ENCODE measurements around the gene OSBPL6.
"Not testable (repeated sequence)": the region's sequence is repeated elsewhere in the genome, so short reads cannot be mapped to it uniquely, and the experiment has no call there.

OSBPL6 gene
- 0.36 to 3.8 reads per million in 2 donors for total RNA-seq

DNA sequence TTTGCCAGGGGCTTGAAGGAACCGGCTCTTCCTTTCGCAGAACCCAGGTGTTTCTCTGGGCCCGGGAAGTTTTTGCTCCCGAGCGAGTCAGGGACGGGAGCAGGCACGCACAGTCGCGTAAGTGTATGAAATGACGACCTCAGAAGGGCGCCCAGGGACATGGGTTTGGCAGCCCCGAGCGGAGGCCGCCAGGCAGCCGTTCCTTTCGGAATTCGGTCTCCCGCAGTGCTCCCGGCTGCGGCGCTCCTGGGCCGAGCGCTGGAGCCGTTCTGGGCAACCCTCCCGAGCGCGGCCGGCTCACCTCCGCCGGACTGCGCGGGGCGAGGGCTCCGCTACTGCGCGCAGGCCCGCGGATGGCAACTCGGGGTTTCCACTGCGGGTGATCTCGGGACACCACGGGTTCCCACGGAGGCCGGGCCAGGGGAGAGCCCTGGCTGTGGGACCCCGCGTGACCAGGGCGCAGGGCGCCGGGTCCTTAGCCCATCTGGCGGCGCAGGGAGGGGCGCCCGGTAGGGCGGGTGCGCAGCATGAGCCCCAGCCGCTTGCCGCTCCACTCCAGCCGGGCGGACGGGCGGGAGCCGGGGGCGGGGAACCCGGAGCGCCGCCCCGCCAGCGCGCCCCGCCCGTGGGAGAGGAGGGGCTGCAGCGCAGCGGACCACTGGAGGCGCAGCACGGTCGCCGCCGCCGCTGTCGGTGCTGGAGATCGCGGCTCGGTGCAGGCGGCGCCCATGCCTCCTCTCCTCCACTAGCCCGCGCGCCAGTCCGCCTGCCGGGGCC is at the start of gene OSBPL6:
TSS of gene OSBPL6 (plus strand) at position 690 of the 777 bp plus-strand sequence. CDS start 111,673 bp downstream, outside the sequence.
- DNase-seq, result peak; percentile 13

DNA sequence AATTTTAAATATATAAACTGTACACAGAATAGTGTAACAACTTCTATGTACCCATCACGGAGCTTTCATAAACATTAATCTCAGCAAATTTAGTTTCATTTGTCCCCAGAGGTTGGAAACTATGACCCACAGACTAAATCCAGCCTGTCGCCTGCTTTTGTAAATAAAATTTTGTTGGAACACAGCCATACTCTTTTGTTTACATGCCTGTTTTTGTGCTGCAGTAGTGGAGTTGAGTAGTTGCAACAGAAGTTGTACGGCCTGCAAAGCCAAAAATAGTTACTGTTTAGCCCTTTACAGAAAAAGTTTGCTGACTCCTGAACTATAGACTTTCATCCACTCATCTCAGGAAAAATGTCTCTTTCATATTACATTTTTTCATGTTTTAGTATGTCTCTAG is 42.3 kb upstream of the OSBPL6 start:
- DNase-seq, result no peak

DNA sequence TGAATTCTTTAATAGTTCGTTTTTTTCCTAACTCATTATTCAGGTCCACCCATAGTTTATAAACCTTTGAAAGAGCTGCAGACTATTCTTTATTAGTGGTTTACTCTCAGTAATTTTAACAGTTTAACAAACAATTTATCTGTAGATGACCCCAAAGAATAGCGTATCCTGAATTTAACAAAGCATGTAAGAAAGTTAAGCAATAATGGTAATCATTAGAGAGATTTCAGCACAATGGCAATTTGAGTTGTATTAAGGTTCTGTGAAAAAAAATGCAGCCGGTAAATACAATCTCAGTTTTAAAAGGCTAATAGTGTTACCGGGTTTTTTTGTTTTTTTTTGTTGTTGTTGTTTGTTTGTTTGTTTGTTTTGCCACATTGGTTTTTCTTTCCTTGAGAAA is 41.8 kb upstream of the OSBPL6 start:
- DNase-seq, result no peak

DNA sequence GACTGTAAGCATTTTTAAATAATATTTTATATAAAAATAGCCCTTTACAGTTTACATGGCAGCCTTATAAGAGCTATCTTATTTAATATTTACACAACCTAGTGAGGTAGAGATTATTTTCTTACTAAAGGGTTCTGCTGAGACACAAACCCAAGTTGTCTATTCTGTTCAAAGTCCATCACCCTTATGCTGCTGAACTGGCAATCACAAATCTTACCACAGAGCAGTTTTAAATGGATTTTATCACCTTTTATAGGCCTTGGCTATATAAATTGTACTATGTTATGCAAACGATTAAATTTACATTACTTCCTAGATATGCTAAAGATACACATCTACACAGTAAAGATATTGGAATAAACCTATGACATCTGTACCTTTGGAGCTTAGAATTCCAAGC is 41.3 kb upstream of the OSBPL6 start:
- no peak for DNase-seq

DNA sequence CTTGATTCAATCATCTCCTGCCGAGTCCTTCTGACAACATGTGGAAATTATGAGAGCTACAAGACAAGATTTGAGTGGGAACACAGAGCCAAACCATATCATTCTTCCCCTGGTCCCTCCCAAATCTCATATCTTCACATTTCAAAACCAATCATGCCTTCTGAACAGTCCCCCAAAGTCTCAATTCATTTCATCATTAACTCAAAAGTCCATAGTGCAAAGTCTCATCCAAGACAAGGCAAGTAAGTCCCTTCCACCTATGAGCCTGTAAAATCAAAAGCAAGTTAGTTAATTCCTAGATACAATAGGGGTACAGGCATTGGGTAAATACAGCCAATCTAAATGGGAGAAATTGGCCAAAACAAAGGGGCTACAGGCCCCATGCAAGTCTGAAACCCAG is 40.4 kb upstream of the OSBPL6 start:
- DNase-seq, result not testable (repeated sequence)

DNA sequence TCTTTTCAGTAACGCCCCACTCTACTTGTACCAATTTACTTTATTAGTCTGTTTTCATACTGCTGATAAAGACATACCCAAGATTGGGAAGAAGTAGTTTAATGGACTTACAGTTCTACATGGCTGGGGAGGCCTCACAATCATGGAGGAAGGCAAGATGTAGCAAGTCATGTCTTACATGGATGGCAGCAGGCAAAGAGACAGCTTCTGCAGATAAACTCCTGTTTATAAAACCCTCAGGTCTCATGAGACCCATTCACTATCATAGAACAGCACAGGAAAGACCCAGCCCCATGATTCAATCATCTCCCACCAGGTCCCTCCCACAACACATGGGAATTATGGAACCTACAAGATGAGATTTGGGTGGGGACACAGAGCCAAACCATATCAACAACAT is 38.8 kb upstream of the OSBPL6 start:
- no peak for DNase-seq

DNA sequence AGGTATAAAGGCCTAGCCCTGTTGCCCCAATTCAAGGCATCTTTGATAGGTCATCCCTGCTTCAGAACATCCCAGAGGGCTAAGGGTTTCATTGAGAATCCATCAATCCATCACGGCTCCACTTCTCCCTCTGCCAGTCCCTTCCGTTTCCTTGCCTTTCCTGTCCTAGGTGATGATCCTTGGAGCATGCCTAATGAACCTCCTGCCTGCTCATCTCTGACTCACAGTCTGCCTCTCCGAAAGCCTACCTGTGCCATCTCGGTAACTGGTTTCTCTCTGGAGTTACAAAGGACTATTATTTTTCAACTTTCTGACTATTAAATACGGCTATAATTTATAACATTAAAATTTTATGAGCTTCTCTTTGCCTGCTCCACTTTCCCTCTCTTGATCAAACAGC is 36.7 kb upstream of the OSBPL6 start:
- no peak for DNase-seq

DNA sequence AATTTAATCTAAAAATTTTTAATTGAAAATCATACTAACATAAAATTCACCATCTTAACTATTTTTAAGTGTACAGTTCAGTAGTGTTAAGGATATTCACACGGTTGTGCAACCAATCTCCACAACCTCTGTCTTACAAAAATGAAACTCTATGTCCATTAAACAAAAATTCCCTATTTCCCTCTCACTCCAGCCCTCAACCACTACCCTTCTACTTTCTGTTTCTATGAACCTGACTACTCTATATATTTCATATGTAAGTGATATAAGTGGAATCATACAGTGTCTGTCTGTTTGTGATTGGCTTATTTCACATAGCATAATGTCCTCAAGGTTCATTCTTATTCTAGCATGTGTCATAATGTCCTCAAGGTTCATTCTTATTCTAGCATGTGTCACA is 34.3 kb upstream of the OSBPL6 start:
- DNase-seq, result no peak

DNA sequence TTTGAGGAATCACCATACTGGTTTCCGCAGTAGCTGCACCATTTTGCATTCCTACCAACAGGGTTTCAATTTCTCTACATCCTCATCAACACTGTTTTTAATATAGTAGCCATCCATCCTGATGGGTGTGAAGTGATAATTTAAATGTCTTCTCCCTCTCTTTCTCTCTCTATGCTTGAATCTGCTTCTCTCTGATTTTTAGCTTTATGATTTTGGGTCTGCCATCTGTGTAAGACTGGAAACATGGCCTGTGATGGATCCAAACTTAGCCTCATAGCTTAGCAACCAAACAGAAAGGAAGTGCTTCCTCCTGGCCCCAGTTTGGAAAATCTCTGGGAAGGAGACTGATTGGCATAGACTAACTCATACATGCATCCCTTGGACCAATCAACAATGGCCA is 33.7 kb upstream of the OSBPL6 start:
- DNase-seq, result no peak

DNA sequence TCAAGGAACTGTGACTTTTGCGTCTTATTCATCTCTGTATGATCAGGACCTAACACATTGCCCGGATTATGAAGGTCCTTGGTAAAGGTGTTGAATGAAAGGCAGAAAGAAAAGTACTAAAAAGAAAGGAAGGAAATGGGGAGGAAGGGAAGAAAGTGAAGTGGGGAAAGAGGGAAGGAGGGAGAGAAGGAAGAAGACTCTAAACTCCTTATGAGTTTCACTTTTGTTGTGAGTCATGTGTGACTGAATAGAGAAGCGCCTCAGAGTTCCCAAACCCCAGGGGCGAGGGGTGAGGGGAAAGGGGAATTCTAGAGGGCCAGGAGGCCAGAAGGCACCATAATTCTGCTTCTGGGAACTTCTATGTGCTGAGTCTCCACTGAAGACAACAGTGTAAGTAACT is 30.9 kb upstream of the OSBPL6 start:
- DNase-seq, result no peak

DNA sequence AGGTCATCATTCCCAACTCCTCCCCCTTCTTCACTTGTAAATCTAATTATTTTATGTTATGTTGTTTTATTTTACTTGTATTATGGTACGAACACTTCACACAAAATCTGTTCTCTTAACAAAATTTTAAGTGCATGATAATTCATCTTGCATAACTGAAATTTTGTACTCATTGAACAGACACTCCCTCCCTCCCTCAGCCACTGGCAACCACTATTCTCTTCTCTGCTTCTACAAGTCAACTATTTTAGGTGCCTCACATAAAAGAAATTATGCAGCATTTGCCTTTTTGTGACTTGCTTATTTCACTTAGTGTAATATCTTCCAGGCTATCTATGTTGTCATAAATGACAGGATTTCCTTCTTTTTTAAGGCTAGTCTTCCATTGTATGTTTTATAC is 30.4 kb upstream of the OSBPL6 start:
- no peak for DNase-seq

DNA sequence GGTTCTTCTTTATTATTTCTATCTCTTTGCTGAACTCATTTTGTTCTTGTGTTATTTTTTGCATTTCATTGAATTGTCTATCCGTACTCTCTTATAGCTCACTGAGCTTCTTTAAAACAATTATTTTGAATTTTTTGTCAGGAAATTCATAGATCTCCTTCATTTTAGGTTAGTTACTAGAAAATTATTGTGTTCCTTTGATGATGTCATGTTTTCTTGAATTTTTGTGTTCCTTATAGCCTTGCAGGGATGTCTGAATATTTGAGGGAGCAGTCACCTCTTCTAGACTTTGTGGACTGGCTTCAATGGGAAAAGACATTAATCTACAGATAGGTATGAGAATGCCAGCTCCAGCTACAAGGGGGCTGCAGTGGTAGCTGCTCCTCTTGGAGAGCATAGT is 20.7 kb upstream of the OSBPL6 start:
- no peak for DNase-seq

DNA sequence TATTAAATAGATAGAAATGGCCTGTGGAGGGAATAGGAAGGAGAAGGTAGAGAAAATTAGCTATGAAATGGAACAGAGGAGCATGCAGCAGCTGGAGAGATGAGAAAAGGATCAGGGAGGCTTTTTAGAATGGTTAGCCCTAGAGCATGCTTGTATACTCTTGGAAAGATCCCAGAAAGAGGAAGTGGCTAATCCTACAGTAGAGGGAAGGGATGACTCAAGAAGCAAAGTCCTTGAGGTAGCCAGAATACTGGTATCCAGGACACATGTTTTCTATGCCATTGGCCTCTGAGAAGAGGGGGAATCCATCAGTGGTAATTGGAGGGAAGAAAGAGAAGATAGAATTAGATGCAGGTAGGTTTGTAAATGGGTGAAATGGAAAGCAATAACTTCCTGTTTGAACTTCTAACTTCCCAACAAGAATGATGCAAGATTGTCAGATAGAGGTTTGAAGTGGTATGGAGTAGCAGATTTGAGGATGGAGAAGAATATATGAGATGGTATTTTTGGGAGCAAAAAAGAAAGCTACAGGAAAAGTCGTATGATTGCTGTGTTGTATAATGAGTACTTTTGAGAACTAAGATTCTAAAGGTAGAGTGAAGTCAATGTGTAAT is 17.1 kb upstream of the OSBPL6 start:
- no peak for DNase-seq

DNA sequence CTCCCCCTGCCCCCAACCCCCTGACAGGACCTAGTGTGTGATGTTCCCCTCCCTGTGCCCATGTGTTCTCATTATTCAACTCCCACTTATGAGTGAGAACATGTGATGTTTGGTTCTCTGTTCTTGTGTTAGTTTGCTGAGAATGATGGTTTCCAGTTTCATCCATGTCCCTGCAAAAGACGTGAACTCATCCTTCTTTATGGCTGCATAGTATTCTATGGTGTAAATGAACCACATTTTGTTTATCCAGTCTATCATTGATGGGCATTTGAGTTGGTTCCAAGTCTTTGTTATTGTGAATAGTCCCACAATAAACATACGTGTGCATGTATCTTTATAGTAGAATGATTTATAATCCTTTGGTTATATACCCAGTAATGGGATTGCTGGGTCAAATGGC is 13.7 kb upstream of the OSBPL6 start:
- not testable (repeated sequence) for DNase-seq

DNA sequence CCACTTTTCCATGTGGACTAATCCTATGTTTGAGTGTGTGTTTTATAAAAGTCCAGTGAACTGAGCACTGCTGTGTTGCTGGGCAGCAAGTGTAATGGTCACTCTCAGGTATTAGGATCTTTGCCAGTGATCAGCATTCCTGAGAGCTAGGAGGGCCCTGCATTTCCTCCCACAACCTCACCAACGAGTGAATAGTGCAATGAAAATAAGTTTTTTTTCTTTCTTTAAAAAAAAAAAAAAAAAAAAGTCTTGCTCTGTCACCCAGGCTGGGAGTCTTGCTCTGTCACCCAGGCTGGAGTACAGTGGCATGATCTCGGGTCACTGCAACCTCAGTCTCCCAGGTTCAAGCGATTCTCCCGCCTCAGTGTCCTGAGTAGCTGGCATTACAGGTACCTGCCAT is 6.5 kb upstream of the OSBPL6 start:
- DNase-seq, result no peak

DNA sequence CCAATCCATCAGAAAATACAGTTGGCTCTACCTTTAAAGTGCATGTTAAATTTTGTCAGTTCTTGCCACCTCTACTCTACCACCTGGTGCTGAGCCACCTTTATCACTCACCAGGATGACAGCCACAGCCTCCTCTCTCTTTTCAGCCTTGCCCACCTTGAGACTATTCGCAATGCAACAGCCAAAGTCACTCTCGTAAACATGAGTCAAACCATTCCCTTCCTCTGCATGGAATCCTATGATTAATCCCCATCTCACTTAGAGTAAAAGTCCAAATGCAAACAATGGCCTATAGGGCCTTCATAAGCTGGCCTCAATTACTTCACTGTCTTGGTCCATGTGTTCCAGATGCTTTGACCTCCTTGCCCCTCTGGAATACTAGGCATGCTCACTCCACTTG is 5.8 kb upstream of the OSBPL6 start:
- DNase-seq, result no peak

DNA sequence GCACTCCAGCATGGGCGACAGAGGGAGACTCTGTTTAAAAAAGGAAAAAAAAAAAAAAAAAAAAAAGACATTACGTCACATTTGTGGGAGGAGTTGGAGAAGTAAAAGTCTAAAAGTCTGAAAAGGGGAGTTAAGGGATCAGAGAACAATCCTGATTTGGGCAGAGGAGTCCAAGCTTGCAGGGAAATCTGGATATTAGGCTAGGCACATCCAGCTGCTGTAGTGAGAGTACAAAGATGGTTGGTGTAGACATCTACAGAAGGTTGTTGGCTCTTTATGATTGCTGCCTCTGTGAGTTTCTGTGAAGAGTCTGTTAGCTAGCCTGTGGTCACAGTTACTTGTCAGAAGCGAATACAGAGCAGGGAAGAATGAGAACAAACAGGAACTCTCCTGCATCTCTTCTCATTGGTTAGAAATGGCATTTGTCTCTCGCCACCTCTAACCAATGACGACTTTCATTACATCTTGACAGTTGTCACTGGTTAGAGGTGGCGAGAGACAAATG is 3.3 kb upstream of the OSBPL6 start:
- DNase-seq, result no peak

DNA sequence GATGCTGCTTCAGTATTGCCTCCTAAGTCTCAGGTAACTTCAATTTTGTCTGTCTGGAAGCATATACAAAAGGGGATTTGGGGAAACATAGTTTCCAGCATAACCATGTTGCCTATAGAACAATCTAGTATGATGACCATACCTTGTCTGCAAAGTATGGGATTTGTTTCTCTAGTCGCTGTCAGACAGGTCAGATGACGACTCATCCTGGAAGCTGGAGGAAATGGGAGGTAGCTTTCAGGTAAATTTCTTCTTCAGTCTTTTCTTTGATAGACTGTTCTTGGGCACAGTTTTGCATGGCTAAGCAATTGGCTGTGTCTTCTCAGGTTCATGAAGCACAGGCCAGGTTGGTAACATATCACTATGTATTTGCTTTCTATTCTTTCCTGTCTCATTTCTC is 2.8 kb upstream of the OSBPL6 start:
- DNase-seq, result no peak

DNA sequence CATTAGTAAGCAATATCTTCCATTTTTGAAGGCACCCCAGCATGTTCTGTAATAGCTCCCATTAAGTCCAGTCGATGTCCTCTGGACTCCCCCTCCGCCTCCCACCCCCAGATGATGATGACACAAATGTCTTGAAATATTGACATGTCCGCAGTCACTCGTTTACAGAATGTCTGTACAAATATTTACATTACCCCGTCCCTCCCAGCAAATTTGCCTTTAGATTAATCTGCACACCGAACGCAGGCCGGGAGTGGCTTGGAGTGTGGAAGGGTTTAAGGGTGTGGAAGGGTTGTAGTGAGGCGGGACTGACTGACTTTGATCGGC is 853 bp upstream of the OSBPL6 start:
- DNase-seq, result no peak

DNA sequence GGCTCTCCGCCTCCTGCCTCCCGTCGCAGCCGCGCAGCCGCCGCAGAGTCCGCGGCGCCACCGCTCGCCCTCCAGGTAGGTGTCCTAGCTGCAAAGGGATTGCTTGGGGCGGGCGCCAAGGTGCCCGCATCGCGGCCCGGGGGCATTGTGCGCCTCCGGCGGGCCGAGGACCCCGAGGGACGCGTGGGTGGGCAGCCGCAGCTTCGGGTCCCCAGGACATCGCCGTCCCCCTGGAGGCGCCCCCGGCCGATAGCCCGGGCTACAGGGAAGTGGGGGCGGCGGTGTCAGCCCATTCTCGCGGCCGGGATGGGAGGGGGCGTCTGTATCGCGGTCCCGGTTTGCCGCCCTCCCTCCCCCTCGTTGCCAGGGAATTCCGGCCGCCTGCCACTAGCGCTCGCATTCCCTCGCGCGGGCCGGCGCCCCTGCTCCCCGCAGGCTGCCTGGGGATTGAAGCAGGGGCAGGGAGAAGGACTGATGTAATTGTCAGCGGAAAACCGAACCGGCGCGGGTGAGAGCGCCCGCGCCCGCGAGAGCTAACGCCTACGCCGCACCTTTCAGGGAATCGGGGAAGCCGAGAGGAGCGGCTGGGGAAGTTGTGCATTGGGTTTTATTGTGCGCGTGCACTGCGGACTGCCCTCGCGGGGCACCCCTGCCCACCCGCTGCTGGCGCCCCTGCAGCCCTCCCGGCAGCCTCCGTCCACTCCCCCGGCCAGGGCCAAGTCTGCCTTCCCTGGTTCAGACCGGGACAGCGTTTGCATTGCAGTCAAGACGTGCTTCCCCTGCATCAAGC is 483 bp downstream of the OSBPL6 start:
- DNase-seq, result peak; percentile 10

DNA sequence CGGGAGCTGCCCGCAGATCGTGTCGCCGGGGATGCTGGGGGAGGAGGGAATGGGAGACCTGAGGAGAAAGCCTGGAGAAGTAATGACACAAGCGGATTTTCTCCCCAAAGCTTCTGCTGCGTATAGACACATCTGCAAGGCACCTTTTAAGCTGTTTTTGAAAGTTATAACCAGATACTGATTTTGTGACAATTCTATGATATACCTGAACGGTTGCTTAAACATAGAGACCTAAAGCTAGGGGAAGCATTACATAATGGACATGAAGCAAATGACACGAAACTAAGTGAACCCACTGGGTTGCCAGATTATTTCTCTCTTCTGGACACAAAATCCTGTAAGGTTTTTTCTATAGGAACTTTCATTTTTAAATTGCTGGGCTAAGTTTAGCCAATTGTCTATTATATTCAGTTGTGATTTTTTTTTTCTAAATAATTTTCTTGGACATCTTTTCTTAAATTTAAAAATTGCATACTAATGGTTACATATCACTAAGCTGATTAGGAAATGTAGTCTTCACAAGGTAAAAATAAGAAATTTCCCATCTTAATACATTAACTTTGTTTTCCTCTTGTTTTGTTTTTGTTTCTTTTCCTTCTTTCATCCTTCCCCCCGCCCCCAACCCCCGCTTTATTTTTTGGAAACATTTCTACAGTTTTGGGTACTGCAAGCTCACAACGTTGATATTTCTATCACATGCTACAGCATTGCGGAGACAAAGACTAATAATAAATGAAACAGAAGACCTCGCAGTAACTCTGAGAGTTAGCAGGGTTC is 1.3 kb downstream of the OSBPL6 start:
- DNase-seq, result no peak

DNA sequence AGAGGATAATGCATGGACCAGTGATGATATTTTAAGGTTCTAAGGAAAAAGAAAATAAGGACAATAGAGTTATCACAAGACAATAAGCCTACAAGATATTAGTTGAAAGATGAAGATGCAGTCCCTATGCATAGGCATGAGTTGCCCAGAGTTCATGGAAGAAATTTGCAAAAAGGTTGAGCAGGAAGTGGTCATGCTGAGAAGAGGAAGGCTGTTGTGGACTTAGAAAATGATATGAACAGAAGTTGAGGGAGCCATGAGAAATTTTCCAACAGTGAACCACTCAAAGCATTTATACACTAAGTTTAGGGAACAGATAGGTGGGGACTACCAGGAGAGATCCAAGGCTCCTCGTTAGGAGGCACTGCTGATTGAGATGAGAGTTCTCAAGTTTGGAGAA is 3.5 kb downstream of the OSBPL6 start:
- no peak for DNase-seq

DNA sequence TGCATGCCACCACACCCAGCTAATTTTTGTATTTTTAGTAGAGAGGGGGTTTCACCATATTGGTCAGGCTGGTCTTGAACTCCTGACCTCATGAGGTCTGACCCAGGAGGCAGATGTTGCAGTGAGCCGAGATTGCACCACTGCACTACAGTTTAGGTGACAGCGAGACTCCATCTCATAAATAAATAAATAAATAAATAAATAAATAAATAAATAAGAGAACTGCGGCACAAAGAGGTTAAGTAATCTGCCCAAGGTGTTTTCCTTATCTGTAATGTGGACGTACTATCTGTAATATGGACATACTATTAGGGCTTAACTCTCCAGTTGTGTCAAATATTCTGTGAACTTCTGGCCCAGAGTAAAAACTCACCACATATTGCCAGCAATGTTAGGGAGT is 4.1 kb downstream of the OSBPL6 start:
- not testable (repeated sequence) for DNase-seq
